CD1c-positive myeloid dendritic cell (primary cell): ENCODE results near the gene XIRP2.

Experiments used
- DNase-seq: peaks from one replicate; pipeline ENCODE4 v3.0.0-alpha.2; 2016; ENCODE audit errors: extremely low spot score

Gene XIRP2

DNA sequence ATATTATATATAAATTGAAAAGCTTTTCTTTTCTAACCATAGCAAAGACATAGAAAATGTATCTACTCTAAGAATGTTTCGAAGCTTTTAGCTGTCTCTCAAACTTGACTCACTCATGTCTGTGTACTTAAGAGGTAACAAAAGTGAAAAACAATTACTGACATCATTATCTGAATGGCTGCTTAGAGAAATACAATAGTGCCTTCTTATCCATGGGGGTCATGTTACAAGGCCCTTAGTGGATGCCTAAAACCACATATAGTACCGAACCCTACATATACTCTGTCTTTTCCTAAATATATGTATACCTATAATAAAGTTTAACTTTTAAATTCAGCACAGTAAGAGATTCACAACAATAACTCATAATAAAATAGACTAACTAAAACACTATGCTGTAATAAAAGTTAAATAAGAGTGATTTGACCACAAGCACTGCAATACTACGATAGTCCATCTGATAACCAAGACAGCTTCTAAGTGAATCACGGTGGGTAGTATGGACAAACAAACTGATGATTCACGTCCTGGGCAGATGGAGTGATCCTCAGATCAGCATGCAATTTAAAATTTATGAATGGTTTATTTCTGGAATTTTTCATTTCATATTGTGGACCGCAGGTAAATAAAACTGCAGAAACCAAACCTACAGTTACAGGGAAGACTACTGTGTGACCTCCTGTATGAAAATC, 246.2 kb downstream of the XIRP2 start:
- DNase-seq = no peak

- no peak for DNase-seq
Observed at GRCh38 chr2:167135706-167136105, 247.4 kb downstream of the XIRP2 start.

DNA sequence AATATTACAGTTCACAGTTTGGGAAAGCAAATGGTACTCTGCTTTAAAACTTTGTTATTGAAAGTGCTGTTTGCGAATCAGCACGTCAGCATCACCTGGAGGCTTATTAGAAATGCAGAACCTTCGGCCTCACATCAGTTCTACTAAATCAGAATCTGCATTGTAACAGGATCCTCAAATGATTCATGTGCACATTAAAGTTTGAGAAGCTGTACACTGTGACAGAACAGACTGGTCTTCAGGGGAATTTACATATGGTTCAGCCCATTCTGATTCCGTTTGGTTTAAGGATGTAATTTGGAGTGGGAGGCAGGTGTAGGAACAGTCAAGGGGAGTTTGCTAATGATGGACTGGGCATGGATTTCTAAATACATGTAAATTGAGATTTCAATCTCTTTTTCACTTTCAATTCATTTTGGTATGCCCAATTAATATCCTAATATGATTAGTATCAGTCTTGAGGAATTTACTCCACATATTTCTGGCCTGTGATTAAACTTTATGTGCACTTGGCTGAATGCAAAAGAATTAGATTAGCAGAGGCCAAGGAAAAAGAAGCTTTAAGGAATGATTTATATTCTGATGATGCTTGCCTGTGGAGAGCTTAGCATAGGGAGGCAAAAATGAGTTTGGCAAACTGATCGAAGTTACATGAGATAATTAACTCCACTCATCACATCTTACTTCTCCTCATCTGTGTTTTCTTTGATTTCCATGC, 248.8 kb downstream of the XIRP2 start:
- DNase-seq = no peak

- DNase-seq = no peak
Observed at GRCh38 chr2:167140330-167140729, 252.1 kb downstream of the XIRP2 start.

GRCh38 chr2:167140767-167141166, 252.5 kb downstream of the XIRP2 start:
- no peak for DNase-seq

GRCh38 chr2:167142554-167142953, 254.3 kb downstream of the XIRP2 start:
- DNase-seq = no peak

GRCh38 chr2:167144179-167144898, 256.1 kb downstream of the XIRP2 start:
- DNase-seq = no peak

GRCh38 chr2:167147271-167147941, 259.1 kb downstream of the XIRP2 start:
- DNase-seq = no peak

GRCh38 chr2:167151894-167152293, 263.6 kb downstream of the XIRP2 start:
- DNase-seq = no peak

GRCh38 chr2:167157523-167157922, 269.2 kb downstream of the XIRP2 start:
- no peak for DNase-seq

DNA sequence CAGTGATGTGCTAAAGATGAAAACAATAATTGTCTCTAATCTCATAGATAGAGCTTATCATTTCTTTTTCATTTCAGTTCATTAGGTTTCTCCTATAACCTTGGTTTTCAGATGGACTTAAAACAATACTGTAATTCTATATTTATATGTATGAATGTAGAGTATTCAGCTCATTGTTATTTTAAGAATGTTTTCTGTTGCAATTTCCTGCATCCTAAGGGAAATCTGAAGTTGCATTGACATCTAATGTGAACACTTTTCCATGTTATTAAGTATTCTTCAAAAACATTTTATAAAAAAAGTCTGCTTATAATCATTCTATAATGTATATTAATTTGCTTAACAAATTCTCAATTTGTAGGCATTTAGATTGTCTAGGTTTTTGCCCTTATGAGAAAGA, 288.9 kb downstream of the XIRP2 start:
- no peak for DNase-seq

- no peak for DNase-seq
Observed at GRCh38 chr2:167181134-167181533, 292.9 kb downstream of the XIRP2 start.

- DNase-seq = no peak
Observed at GRCh38 chr2:167181688-167182087, 293.4 kb downstream of the XIRP2 start.

- DNase-seq = no peak
Observed at GRCh38 chr2:167182403-167182802, 294.1 kb downstream of the XIRP2 start.

- DNase-seq = no peak
Observed at GRCh38 chr2:167183931-167184330, 295.7 kb downstream of the XIRP2 start.

- no peak for DNase-seq
Observed at GRCh38 chr2:167186465-167186864, 298.2 kb downstream of the XIRP2 start.

DNA sequence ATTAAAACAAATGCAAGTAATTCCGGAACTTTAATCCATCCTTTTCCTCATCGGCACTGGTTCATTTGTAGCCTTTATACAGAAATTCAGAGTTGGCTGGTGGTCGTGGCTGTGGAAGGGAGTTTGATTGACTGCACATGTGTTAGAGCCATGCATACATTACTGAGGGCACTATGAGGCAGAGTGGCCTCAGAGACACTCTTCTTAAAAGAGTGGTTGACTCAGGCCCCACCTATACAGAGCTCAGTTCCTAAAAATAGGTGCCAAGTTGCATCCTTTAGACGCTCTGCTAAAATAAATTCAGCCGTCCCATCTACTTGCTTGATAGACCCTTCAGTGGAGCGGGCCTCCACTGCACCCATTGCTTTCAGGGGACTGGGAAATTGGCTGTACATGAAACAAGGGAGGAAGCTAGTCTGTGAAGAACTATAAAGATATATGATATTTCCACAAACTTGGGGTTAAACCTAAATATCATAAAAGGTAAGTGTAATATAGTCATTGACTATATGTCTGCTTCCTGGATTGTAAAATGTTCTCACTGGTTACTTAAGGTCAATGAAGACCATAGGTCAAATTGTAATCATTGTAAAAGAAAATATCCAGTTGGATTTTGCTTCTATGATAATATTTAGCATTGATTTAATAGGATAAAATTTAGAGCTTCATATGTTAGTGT, 298.9 kb downstream of the XIRP2 start:
- no peak for DNase-seq

DNA sequence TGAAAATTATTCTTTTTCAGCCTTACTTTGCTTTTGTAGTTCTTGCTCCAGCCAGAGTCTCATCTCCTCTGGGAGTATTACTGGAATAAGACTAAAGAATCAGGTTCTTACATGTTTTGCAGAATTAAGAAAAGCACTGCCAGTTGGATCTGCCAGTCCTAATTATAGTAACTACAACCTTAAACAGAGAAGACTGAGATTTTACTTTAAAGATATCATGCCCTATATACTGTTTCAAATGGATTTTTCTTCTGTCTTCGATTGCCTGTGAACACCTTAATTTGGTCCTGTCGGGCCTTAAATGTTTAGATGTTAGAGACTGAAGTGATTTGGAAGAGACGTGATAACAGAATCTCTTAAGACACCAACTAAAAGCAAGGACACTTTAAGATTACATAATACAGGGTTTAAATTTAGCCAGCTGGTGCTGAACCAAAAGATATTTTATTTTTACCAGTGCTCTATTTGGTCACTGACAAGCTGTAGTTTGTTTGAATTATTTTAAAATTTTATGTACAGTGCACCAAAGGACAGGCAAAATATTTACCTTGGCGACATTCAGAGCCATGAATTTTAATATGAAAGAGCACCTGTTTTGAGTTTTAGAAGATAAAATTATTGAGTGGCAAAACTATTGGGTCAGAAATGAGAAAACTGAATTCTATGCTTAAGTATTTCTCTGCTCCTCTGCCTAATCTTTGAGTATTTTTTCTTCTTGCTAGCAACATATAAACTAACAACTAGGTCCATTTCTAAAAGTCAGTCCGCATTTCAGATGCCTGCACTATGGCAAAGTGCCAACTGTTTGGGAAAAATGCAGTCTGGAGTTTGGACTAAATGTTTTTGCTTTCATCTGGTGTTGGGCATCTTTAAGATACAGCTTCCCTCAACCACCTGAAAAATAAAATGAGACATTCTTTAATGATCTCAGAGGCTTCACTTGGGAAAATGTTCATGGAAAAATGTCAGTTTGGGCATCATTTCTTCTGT, 300.0 kb downstream of the XIRP2 start:
- no peak for DNase-seq

GRCh38 chr2:167190053-167190452, 301.8 kb downstream of the XIRP2 start:
- DNase-seq = no peak

GRCh38 chr2:167191588-167191987, 303.3 kb downstream of the XIRP2 start:
- DNase-seq = no peak
